ENCODE data around the gene EPHB1. TPM values are rescaled to one million over a fixed set of nuclear protein-coding genes. Genes with fewer than 3 reads are reported as not detected.

The EPHB1 gene
- total and polyA plus RNA-seq, 2 of the 13 experiments (the other 11 are each of a cell fraction or from before 2014, with no cell fraction given) = 0.07 to 0.21 TPM

DNA sequence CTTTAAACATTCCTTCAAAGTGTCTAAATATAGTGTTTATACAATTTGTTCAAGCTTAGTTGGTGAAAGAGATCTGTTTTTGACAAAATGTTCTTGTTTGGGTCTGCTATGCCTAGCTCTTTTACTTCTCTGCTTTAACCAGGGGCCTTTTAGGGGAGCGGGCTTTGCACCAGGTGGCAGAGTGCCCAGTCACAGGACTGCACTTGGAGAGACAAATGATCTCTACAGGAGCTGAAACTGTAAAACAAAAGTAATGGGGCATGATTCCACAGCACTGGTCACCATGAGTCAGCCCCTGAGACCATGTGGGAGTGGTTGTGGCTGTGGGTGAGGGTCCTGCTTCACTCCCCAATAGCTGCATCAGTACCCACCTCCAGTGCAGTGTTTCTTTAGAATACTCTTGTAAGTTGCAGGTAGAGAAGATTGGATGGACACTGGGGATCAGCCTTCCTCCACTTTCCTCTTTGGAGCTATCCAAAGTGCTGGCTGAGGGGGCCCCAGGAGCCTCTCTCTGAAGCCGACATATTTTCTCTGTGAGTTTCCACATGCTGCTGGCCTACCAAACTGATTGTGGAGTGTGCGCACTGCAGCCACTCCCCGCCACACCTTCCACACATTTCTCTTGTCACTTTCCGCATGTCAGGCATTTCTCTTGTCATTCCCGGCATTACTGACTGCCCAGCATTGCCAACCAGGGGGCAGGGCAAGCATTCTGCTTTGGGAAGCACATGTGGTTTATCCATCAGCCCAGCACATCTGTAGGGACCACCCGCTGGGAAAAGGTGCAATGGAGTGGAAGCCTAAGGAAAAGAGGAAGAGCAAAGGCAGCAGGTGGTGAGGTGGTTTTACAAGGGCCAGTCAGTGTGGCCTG lies 110.0 kb downstream of the EPHB1 start:
- Histone ChIP-seq H3K79me2 (ENCODE audit: insufficient read depth, low read length) (no peaks in the 10 kb centered on the region), H3K27me3 (ENCODE audit: control insufficient read depth in 1 of 2, insufficient read depth in 2 of 2, low read length in 2 of 2) (no peaks in the 10 kb centered on the region), H2AFZ (ENCODE audit: low read length) (no peak overlapping the region), H3K4me2 (ENCODE audit: low read depth, low read length) (no peak overlapping the region), H3K4me3 (replicated peaks in 1 of 3; ENCODE audit: insufficient read depth in 1 of 3, low read depth in 2 of 3, low read length in 3 of 3) (no peak overlapping the region), H3K36me3 (replicated peaks in 1 of 2; ENCODE audit: control insufficient read depth in 1 of 2, insufficient read depth in 2 of 2, low read length in 2 of 2) (no peaks in the 10 kb centered on the region), H3K27ac (ENCODE audit: extremely low read length, insufficient read depth, low read length) (no peak overlapping the region), H3K4me1 (ENCODE audit: insufficient read depth, low read length) (no peaks in the 10 kb centered on the region), H3K9ac (ENCODE audit: insufficient read depth, low read depth, low read length) (no peak overlapping the region), H3K9me3 (ENCODE audit: low read length) (no peaks in the 10 kb centered on the region), H4K20me1 (ENCODE audit: insufficient read depth, low read length) (no peaks in the 10 kb centered on the region)
- ATAC-seq = no peak
- intact Hi-C loops (cut with micrococcal nuclease; ENCODE audit: unreplicated experiment) = no loop called here
- POLR2A ChIA-PET = no interaction called here
- DNase-seq (ENCODE audit: low spot score) = no peak
- in situ Hi-C loops (cut with HindIII; ENCODE audit: extremely low pct_ligation_motif_present, low pct_unique_long_range_greater_than_20kb) = no loop called here
- TF ChIP-seq MYNN (CRISPR knock-in tag; IDR thresholded peaks at IDR 0.05; ENCODE audit: low read depth) = no peak
- TF ChIP-seq ZFP36L1 (CRISPR knock-in tag; IDR thresholded peaks at IDR 0.05) = no peak
- no peak for TF ChIP-seq PHF21A (CRISPR knock-in tag; IDR thresholded peaks at IDR 0.05)
- TF ChIP-seq, protein P1, sequence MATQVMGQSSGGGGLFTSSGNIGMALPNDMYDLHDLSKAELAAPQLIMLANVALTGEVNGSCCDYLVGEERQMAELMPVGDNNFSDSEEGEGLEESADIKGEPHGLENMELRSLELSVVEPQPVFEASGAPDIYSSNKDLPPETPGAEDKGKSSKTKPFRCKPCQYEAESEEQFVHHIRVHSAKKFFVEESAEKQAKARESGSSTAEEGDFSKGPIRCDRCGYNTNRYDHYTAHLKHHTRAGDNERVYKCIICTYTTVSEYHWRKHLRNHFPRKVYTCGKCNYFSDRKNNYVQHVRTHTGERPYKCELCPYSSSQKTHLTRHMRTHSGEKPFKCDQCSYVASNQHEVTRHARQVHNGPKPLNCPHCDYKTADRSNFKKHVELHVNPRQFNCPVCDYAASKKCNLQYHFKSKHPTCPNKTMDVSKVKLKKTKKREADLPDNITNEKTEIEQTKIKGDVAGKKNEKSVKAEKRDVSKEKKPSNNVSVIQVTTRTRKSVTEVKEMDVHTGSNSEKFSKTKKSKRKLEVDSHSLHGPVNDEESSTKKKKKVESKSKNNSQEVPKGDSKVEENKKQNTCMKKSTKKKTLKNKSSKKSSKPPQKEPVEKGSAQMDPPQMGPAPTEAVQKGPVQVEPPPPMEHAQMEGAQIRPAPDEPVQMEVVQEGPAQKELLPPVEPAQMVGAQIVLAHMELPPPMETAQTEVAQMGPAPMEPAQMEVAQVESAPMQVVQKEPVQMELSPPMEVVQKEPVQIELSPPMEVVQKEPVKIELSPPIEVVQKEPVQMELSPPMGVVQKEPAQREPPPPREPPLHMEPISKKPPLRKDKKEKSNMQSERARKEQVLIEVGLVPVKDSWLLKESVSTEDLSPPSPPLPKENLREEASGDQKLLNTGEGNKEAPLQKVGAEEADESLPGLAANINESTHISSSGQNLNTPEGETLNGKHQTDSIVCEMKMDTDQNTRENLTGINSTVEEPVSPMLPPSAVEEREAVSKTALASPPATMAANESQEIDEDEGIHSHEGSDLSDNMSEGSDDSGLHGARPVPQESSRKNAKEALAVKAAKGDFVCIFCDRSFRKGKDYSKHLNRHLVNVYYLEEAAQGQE (IDR thresholded peaks at IDR 0.05; ENCODE audit: borderline replicate concordance in 1 of 2, low read depth in 1 of 2, low read length in 2 of 2) = peak in 1 of 2 experiments; percentile 26; a peak in 1 of 4 replicates
- TF ChIP-seq YY1 (IDR thresholded peaks at IDR 0.05; ENCODE audit: insufficient read depth, insufficient replicate concordance, low read depth, low read length) = no peak
- TF ChIP-seq REPIN1 (CRISPR knock-in tag; IDR thresholded peaks at IDR 0.05; ENCODE audit: borderline replicate concordance, low read depth) = no peak
- no peak for TF ChIP-seq SUZ12 (IDR thresholded peaks at IDR 0.05; ENCODE audit: low read depth, low read length)
- BruUV-seq (replicated peaks) = no TSS peak
- FAIRE-seq = no peak
- WGBS (ENCODE audit: low lambda C conversion rate) = 26% methylated on average over 6 of the region's 7 CpGs
- CTCF ChIA-PET (ENCODE audit: low intra/inter-chr PET ratio, low total read pairs) = no interaction called here
